HCT116 (cell line): ENCODE results near the gene DAND5. TPM values are rescaled to one million over a fixed set of nuclear protein-coding genes. Genes with fewer than 3 reads are reported as not detected.

Experiments used
- ATAC-seq: fragments of 200-7000 bp; cut with Tn5 transposase; 2 replicates; pipeline ENCODE4 v1.9.1; 2020; ENCODE audit warnings: mild to moderate bottlenecking, moderate library complexity
- BruUV-seq: library from RNA; stranded (reverse); fragments of 400-500 nt; replicated peaks from 2 replicates; lab custom pipeline; 2021; lab: Mats Ljungman, UMichigan
- CTCF ChIA-PET: fragments of 300-600 bp; sonication (Branson Sonifier 250); formaldehyde crosslinking; loops from one replicate; lab custom pipeline; 2021; ENCODE audit warnings: antibody characterized with exemption; lab: Charles Lee
- POLR2A ChIA-PET: fragments of 300-600, 350-600 bp; sonication (Branson Sonifier 250); formaldehyde crosslinking; loops from one replicate; lab custom pipeline; 2021; ENCODE audit warnings: antibody characterized with exemption; lab: Charles Lee
- RAD21 ChIA-PET, 2 experiments: fragments of 300-600 bp; sonication (Branson Sonifier 250); formaldehyde crosslinking; loops; one replicate each; lab custom pipeline; 2023; ENCODE audit warnings: low total read pairs in 2 of 2; ENCODE audit not compliant: uncharacterized antibody in 2 of 2, unreplicated experiment in 2 of 2, low non-redundant PET in 1 of 2; lab: Charles Lee
- DNase-seq: peaks from one replicate; pipeline ENCODE4 v3.0.0-alpha.2; 2010; ENCODE audit warnings: low read depth, low spot score
- H2AFZ ChIP-seq: fragments of 200-600 bp; shearing (Covaris generic), sonication (generic); 2 replicates; pipeline ENCODE4 v1.6.1; 2017; ENCODE audit warnings: low read depth, mixed run types, mixed read lengths, antibody characterized with exemption, low read length; ENCODE audit not compliant: poor library complexity, severe bottlenecking
- H3K27ac ChIP-seq: 2 replicates; pipeline ENCODE4 v1.5.1; 2012; ENCODE audit warnings: low read depth, low read length
- H3K27me3 ChIP-seq: fragments of 200-600 bp; sonication (generic); 2 replicates; pipeline ENCODE4 v1.6.1; 2016; ENCODE audit warnings: mixed run types, low read length, mixed read lengths; ENCODE audit not compliant: insufficient read depth
- H3K36me3 ChIP-seq, 2 experiments: fragments of 200-500 bp in 1 of 2; fragments of 200-600 bp in 1 of 2; sonication (Bioruptor generic) in 1 of 2; sonication (generic) in 1 of 2; 2 replicates each; pipeline versions ENCODE4 v1.5.1 to v1.6.1; 2014 to 2016; ENCODE audit warnings: low read length in 2 of 2, inconsistent platforms in 1 of 2, mixed read lengths in 1 of 2, mixed run types in 1 of 2; ENCODE audit not compliant: insufficient read depth in 2 of 2, control insufficient read depth in 1 of 2
- H3K4me1 ChIP-seq, 2 experiments: fragments of 200-600 bp in 1 of 2; sonication (generic) in 1 of 2; 2 replicates each; pipeline versions ENCODE4 v1.5.1 to v1.6.1; 2012 to 2017; ENCODE audit warnings: low read length in 2 of 2, inconsistent platforms in 1 of 2, mild to moderate bottlenecking in 1 of 2, mixed read lengths in 1 of 2, mixed run types in 1 of 2, moderate library complexity in 1 of 2; ENCODE audit not compliant: insufficient read depth in 2 of 2, control insufficient read depth in 1 of 2
- H3K4me2 ChIP-seq: fragments of 200-600 bp; sonication (generic); 2 replicates; pipeline ENCODE4 v1.6.1; 2017; ENCODE audit warnings: mixed run types, low read length, mixed read lengths
- H3K4me3 ChIP-seq, 2 experiments: fragments of 200-600 bp in 1 of 2; sonication (generic) in 1 of 2; replicated peaks in 1 of 2; 2 replicates each; pipeline ENCODE4 v1.5.1; 2011 to 2016; ENCODE audit warnings: low read length in 2 of 2, control low read depth in 1 of 2, low read depth in 1 of 2, mild to moderate bottlenecking in 1 of 2, mixed read lengths in 1 of 2, mixed run types in 1 of 2
- H3K79me2 ChIP-seq: fragments of 200-600 bp; sonication (generic); 2 replicates; pipeline ENCODE4 v1.6.1; 2017; ENCODE audit warnings: mild to moderate bottlenecking, mixed run types, low read length, moderate library complexity, mixed read lengths; ENCODE audit not compliant: insufficient read depth
- H3K9ac ChIP-seq: fragments of 200-600 bp; sonication (generic); 2 replicates; pipeline ENCODE4 v1.6.1; 2016; ENCODE audit warnings: low read length, mixed read lengths
- H3K9me2 ChIP-seq: fragments of 200-600 bp; sonication (generic), shearing (Covaris generic); 2 replicates; pipeline ENCODE4 v1.6.1; 2017; ENCODE audit warnings: mixed run types, mild to moderate bottlenecking, moderate library complexity; ENCODE audit not compliant: insufficient read depth
- H3K9me3 ChIP-seq, 2 experiments: fragments of 200-500 bp in 1 of 2; fragments of 200-600 bp in 1 of 2; sonication (Bioruptor generic) in 1 of 2; sonication (generic) in 1 of 2; 2 replicates each; pipeline ENCODE4 v1.6.1; 2014 to 2017; ENCODE audit warnings: low read length in 2 of 2, mixed read lengths in 2 of 2, inconsistent platforms in 1 of 2, low read depth in 1 of 2, mild to moderate bottlenecking in 1 of 2, mixed run types in 1 of 2, moderate library complexity in 1 of 2; ENCODE audit not compliant: control insufficient read depth in 1 of 2, insufficient read depth in 1 of 2
- H4K20me1 ChIP-seq: fragments of 200-600 bp; sonication (generic), shearing (Covaris generic); 2 replicates; pipeline ENCODE4 v1.6.1; 2017; ENCODE audit warnings: mixed run types, mild to moderate bottlenecking, moderate library complexity; ENCODE audit not compliant: insufficient read depth
- CEBPB ChIP-seq: IDR thresholded peaks from 2 replicates; pipeline ENCODE4 v1.6.1; 2012; ENCODE audit warnings: low read depth
- CTCF ChIP-seq, 3 experiments: fragments of 200-600 bp in 1 of 3; sonication (generic) in 1 of 3; IDR thresholded peaks in 2 of 3; conservative IDR thresholded peaks in 1 of 3; 2 replicates each; pipeline ENCODE4 v1.5.1; 2012 to 2017; ENCODE audit warnings: low read depth in 2 of 3, low read length in 2 of 3, antibody characterized with exemption in 1 of 3, borderline replicate concordance in 1 of 3, control low read depth in 1 of 3, mild to moderate bottlenecking in 1 of 3, mixed read lengths in 1 of 3, mixed run types in 1 of 3, moderate library complexity in 1 of 3; ENCODE audit not compliant: insufficient read depth in 1 of 3
- SRF ChIP-seq: IDR thresholded peaks from 2 replicates; pipeline ENCODE4 v1.6.1; 2012; ENCODE audit warnings: low read depth
- TCF7L2 ChIP-seq: IDR thresholded peaks from 2 replicates; pipeline ENCODE4 v1.7.0; 2011; ENCODE audit warnings: borderline replicate concordance, inconsistent platforms; ENCODE audit not compliant: insufficient read depth, insufficient read length; ENCODE audit errors: extremely low read depth
- ZBTB33 ChIP-seq: IDR thresholded peaks from 2 replicates; pipeline ENCODE4 v1.6.1; 2011; ENCODE audit warnings: mild to moderate bottlenecking, low read length, moderate library complexity; ENCODE audit not compliant: insufficient replicate concordance; ENCODE audit errors: extremely low read depth
- intact Hi-C: fragments of 100-400 bp; cut with micrococcal nuclease; formaldehyde crosslinking; loops from 2 replicates; pipeline ENCODE4 v1.10.0; 2022
- total RNA-seq: library from RNA; stranded (reverse); gene quantifications from one replicate; pipeline ENCODE4 v1.2.1, GENCODE V29; 2021; ENCODE audit not compliant: unreplicated experiment

Gene DAND5
- total RNA-seq, 1 experiment from 2014 or later: 0.25 TPM

GRCh38 chr19:12937093-12937926 lies 32.1 kb upstream of the DAND5 start:
- ChIA-PET CTCF (interaction anchor here (1.7 kb wide), 1 partner anchor 28 kb away, joined by 8 read pairs; no protein-coding TSS in a partner anchor), POLR2A (interaction anchor here (0.5 to 1.6 kb wide), 7 partner anchors 9 to 217 kb away, joined by 3 to 5 read pairs (median 3); partner anchors contain the start of genes RAD23A and SYCE2), RAD21 (no interaction called here)
- Histone ChIP-seq H3K4me2 (peak overlapping the region; percentile 92), H3K9ac (peak overlapping the region; percentile 69), H3K36me3 (peaks cover 17 to 33% of the 10 kb centered on the region in 2 experiments), H3K79me2 (peaks cover 52% of the 10 kb centered on the region), H3K4me1 (peaks cover 16 to 50% of the 10 kb centered on the region in 2 experiments), H3K4me3 (peak overlapping the region; percentile 53 to 99), H3K27me3 (no peaks in the 10 kb centered on the region), H3K9me3 (no peaks in the 10 kb centered on the region), H3K27ac (peak overlapping the region; percentile 79), H4K20me1 (no peaks in the 10 kb centered on the region), H3K9me2 (no peaks in the 10 kb centered on the region), H2AFZ (no peak overlapping the region)
- ATAC-seq (no peak), DNase-seq (no peak)
- intact Hi-C loops: no loop called here
- TF ChIP-seq TCF7L2: no peak
- no peak for TF ChIP-seq SRF
- no peak for TF ChIP-seq CTCF (IDR thresholded peaks at IDR 0.05 in 2 of 3, conservative IDR thresholded peaks at IDR 0.05 in 1 of 3; ENCODE audit: borderline replicate concordance in 1 of 3, insufficient read depth in 1 of 3, low read depth in 2 of 3, low read length in 2 of 3)
- no peak for TF ChIP-seq ZBTB33
- TF ChIP-seq CEBPB: no peak
- no TSS peak for BruUV-seq
